GM12878 (cell line): ENCODE results near the gene SMIM20. TPM values are rescaled to one million over a fixed set of nuclear protein-coding genes. Genes with fewer than 3 reads are reported as not detected.

Experiments used
- ATF7 ChIP-seq: fragments of 450-650 bp; IDR thresholded peaks from 2 replicates; pipeline ENCODE4 v1.6.1; 2016; ENCODE audit warnings: low read depth, mild to moderate bottlenecking
- CEBPB ChIP-seq, 2 experiments: fragments of 150-350 bp in 1 of 2; IDR thresholded peaks; 2 replicates each; pipeline ENCODE4 v1.6.1; 2012 to 2014; ENCODE audit warnings: low read depth in 2 of 2, low read length in 2 of 2, borderline replicate concordance in 1 of 2, inconsistent platforms in 1 of 2
- CREB1 ChIP-seq: IDR thresholded peaks from 2 replicates; pipeline ENCODE4 v1.6.1; 2012; ENCODE audit warnings: low read depth, mild to moderate bottlenecking, inconsistent platforms
- CREM ChIP-seq: IDR thresholded peaks from 2 replicates; pipeline ENCODE4 v1.6.1; 2014; ENCODE audit warnings: antibody characterized with exemption, low read depth
- DPF2 ChIP-seq: fragments of 450-650 bp; IDR thresholded peaks from 2 replicates; pipeline ENCODE4 v1.6.1; 2017; ENCODE audit warnings: mild to moderate bottlenecking
- EP300 ChIP-seq, 2 experiments: fragments of 150-350 bp in 1 of 2; IDR thresholded peaks; 2 replicates each; pipeline ENCODE4 v1.6.1; 2011 to 2012; ENCODE audit warnings: low read depth in 2 of 2, low read length in 2 of 2, borderline replicate concordance in 1 of 2, improper control_type of control experiment in 1 of 2, inconsistent platforms in 1 of 2; ENCODE audit not compliant: control insufficient read depth in 1 of 2
- IKZF2 ChIP-seq, 2 experiments: fragments of 450-650 bp; IDR thresholded peaks; 2 replicates each; pipeline ENCODE4 v1.6.1; 2017; ENCODE audit warnings: mild to moderate bottlenecking in 2 of 2, moderate library complexity in 2 of 2
- IRF4 ChIP-seq: IDR thresholded peaks from 2 replicates; pipeline ENCODE4 v1.6.1; 2011; ENCODE audit warnings: low read depth, low read length
- JUND ChIP-seq: IDR thresholded peaks from 2 replicates; pipeline ENCODE4 v1.6.1; 2012; ENCODE audit warnings: low read depth, mild to moderate bottlenecking, low read length, improper control_type of control experiment, moderate library complexity
- KAT2A ChIP-seq: conservative IDR thresholded peaks from 2 replicates; pipeline ENCODE4 v1.6.1; 2011; ENCODE audit warnings: low read depth, low read length; ENCODE audit not compliant: control insufficient read depth
- MEF2A ChIP-seq: IDR thresholded peaks from 2 replicates; pipeline ENCODE4 v1.6.1; 2011; ENCODE audit warnings: low read depth, mild to moderate bottlenecking, low read length, moderate library complexity; ENCODE audit not compliant: insufficient read depth
- NBN ChIP-seq: fragments of 450-650 bp; IDR thresholded peaks from 2 replicates; pipeline ENCODE4 v1.6.1; 2016
- NFYA ChIP-seq: IDR thresholded peaks from 2 replicates; pipeline ENCODE4 v1.6.1; 2011; ENCODE audit warnings: low read depth, mild to moderate bottlenecking, low read length, improper control_type of control experiment, borderline replicate concordance
- PAX5 ChIP-seq: IDR thresholded peaks from 2 replicates; pipeline ENCODE4 v1.6.1; 2011; ENCODE audit warnings: low read depth, low read length, borderline replicate concordance
- POU2F2 ChIP-seq: IDR thresholded peaks from 3 replicates; pipeline ENCODE4 v1.6.1; 2011; ENCODE audit warnings: low read depth, mild to moderate bottlenecking, low read length, borderline replicate concordance
- RUNX3 ChIP-seq: IDR thresholded peaks from 2 replicates; pipeline ENCODE4 v1.6.1; 2012; ENCODE audit warnings: low read length, inconsistent platforms
- SP1 ChIP-seq: IDR thresholded peaks from one replicate; pipeline ENCODE4 v1.6.1; 2011; ENCODE audit warnings: low read depth, low read length
- SPI1 ChIP-seq: IDR thresholded peaks from 2 replicates; pipeline ENCODE4 v1.6.1; 2011; ENCODE audit warnings: low read depth, mild to moderate bottlenecking, low read length, moderate library complexity, borderline replicate concordance; ENCODE audit not compliant: insufficient read depth
- YY1 ChIP-seq: IDR thresholded peaks from 2 replicates; pipeline ENCODE4 v1.6.1; 2011; ENCODE audit warnings: low read depth, mild to moderate bottlenecking, low read length
- ZNF217 ChIP-seq: fragments of 450-650 bp; IDR thresholded peaks from 2 replicates; pipeline ENCODE4 v1.6.1; 2017; ENCODE audit warnings: antibody characterized with exemption, mild to moderate bottlenecking
- ZNF24 ChIP-seq: fragments of 450-650 bp; IDR thresholded peaks from 2 replicates; pipeline ENCODE4 v1.6.1; 2017; ENCODE audit warnings: antibody characterized with exemption, mild to moderate bottlenecking
- ZNF384 ChIP-seq: IDR thresholded peaks from 2 replicates; pipeline ENCODE4 v1.6.1; 2012; ENCODE audit warnings: low read depth, mild to moderate bottlenecking, low read length, improper control_type of control experiment, borderline replicate concordance
- ZNF622 ChIP-seq: fragments of 450-650 bp; IDR thresholded peaks from 2 replicates; pipeline ENCODE4 v1.6.1; 2017; ENCODE audit warnings: mild to moderate bottlenecking, inconsistent platforms
- polyA plus RNA-seq, 11 experiments: library from polyadenylated mRNA; depleted of rRNA in 4 of 11; unstranded in 6 of 11; stranded (reverse) in 5 of 11; fragments of >200 nt; fragmentation: Nextera tagmentation in 4 of 11; fragmentation: Illumina TruSeq in 1 of 11; extraction: Ambion mirVana in 4 of 11; extraction: Trizol in 1 of 11; gene quantifications; 1 replicate in 1 of 11; 2 replicates in 10 of 11; pipeline versions ENCODE4 v1.2.1 to v1.2.3, GENCODE V29; 2011 to 2016; ENCODE audit warnings: inconsistent platforms in 2 of 11, missing spikeins in 2 of 11, low read depth in 1 of 11
- total RNA-seq, 4 experiments: library from RNA; depleted of rRNA in 3 of 4; stranded (reverse); fragments of >200 nt in 3 of 4; fragmentation: Illumina TruSeq in 1 of 4; extraction: Trizol in 1 of 4; gene quantifications; 2 replicates each; pipeline versions ENCODE4 v1.2.1 to v1.2.3, GENCODE V29; 2013 to 2021
- TF ChIP-seq, protein P1 (sequence below): fragments of 450-650 bp; IDR thresholded peaks from 2 replicates; pipeline ENCODE4 v1.6.1; 2017; ENCODE audit warnings: low read depth, mild to moderate bottlenecking, moderate library complexity
- TF ChIP-seq, protein P2 (sequence below): fragments of 450-650 bp; IDR thresholded peaks from 2 replicates; pipeline ENCODE4 v1.6.1; 2016; ENCODE audit warnings: mild to moderate bottlenecking
- TF ChIP-seq, protein P3 (sequence below): fragments of 450-650 bp; IDR thresholded peaks from 2 replicates; pipeline ENCODE4 v1.6.1; 2017; ENCODE audit warnings: mild to moderate bottlenecking

The SMIM20 gene
- total and polyA plus RNA-seq, 10 of the 15 experiments (the other 5 are each of a cell fraction or from before 2014, with no cell fraction given), result 17.3 to 38.0 (median 28.8) TPM

DNA sequence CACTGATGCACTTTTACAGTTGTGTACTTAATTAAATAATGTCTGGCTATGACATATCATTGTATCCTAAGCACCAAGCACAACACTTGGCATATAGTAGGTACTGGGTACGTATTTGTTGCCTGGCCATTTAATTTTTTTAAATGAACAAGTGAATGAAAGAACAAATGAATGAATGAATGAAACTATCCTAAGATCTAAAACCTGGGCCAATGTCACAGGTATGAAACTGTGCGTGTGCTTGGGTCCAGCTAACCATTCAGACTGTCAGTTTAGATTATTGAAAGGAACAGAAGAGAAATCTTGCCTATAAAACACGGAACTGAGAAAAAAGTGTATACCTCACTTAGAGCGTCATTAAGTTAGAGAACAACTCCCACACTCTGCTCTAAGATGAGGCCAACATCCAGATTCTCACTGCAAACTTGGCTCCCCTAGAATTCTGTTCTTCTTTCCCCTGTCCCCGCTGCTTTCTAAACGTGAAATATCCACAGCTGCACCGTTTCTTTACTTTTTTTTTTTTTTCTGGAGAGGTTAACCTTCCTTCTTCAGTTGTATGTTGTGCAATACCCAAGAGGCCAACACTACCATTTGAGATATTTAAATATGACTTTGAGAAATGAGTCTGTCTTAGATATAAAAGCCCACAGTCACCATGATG lies 33.9 kb upstream of the SMIM20 start (continued):
- TF ChIP-seq ZNF24, result peak; percentile 99
- peak; percentile 16; the same call in 1 of the 3 replicates for TF ChIP-seq POU2F2
- peak; percentile 72; the same call in 1 of the 2 replicates for TF ChIP-seq ZNF217
- TF ChIP-seq JUND, result no peak
- peak; percentile 80; the same call in 1 of the 2 replicates for TF ChIP-seq NBN
- TF ChIP-seq ATF7, result peak; percentile 83
- TF ChIP-seq IKZF2 (IDR thresholded peaks at IDR 0.05), result peak; percentile 52 to 61; a peak in 2 of 4 replicates
- peak; percentile 26 for TF ChIP-seq RUNX3
- TF ChIP-seq PAX5, result peak; percentile 25; the same call in 1 of the 2 replicates
- TF ChIP-seq YY1, result 0 out of 2 replicates have a peak, but pooled peaks have one; percentile 25
- TF ChIP-seq ZNF622, result no peak
- TF ChIP-seq, protein P1, sequence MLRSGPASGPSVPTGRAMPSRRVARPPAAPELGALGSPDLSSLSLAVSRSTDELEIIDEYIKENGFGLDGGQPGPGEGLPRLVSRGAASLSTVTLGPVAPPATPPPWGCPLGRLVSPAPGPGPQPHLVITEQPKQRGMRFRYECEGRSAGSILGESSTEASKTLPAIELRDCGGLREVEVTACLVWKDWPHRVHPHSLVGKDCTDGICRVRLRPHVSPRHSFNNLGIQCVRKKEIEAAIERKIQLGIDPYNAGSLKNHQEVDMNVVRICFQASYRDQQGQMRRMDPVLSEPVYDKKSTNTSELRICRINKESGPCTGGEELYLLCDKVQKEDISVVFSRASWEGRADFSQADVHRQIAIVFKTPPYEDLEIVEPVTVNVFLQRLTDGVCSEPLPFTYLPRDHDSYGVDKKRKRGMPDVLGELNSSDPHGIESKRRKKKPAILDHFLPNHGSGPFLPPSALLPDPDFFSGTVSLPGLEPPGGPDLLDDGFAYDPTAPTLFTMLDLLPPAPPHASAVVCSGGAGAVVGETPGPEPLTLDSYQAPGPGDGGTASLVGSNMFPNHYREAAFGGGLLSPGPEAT, result peak; percentile 75
- TF ChIP-seq MEF2A, result no peak
- TF ChIP-seq NFYA, result no peak
- no peak for TF ChIP-seq KAT2A
- TF ChIP-seq, protein P2, sequence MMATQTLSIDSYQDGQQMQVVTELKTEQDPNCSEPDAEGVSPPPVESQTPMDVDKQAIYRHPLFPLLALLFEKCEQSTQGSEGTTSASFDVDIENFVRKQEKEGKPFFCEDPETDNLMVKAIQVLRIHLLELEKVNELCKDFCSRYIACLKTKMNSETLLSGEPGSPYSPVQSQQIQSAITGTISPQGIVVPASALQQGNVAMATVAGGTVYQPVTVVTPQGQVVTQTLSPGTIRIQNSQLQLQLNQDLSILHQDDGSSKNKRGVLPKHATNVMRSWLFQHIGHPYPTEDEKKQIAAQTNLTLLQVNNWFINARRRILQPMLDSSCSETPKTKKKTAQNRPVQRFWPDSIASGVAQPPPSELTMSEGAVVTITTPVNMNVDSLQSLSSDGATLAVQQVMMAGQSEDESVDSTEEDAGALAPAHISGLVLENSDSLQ, result peak; percentile 84
- peak; percentile 59 for TF ChIP-seq DPF2
- TF ChIP-seq SPI1, result peak; percentile 93
- TF ChIP-seq CREM, result peak; percentile 45; the same call in 1 of the 2 replicates
- TF ChIP-seq CEBPB (IDR thresholded peaks at IDR 0.05; ENCODE audit: borderline replicate concordance in 1 of 2, low read depth in 2 of 2, low read length in 2 of 2), result peak in 1 of 2 experiments; percentile 48; a peak in 2 of 4 replicates
- peak; percentile 58 for TF ChIP-seq SP1
- TF ChIP-seq, protein P3, sequence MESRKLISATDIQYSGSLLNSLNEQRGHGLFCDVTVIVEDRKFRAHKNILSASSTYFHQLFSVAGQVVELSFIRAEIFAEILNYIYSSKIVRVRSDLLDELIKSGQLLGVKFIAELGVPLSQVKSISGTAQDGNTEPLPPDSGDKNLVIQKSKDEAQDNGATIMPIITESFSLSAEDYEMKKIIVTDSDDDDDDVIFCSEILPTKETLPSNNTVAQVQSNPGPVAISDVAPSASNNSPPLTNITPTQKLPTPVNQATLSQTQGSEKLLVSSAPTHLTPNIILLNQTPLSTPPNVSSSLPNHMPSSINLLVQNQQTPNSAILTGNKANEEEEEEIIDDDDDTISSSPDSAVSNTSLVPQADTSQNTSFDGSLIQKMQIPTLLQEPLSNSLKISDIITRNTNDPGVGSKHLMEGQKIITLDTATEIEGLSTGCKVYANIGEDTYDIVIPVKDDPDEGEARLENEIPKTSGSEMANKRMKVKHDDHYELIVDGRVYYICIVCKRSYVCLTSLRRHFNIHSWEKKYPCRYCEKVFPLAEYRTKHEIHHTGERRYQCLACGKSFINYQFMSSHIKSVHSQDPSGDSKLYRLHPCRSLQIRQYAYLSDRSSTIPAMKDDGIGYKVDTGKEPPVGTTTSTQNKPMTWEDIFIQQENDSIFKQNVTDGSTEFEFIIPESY, result no peak
- peak; percentile 73 for TF ChIP-seq IRF4
- TF ChIP-seq CREB1, result peak; percentile 63
- peak; percentile 57; the same call in 1 of the 2 replicates for TF ChIP-seq ZNF384
- TF ChIP-seq EP300 (IDR thresholded peaks at IDR 0.05; ENCODE audit: borderline replicate concordance in 1 of 2, control insufficient read depth in 1 of 2, low read depth in 2 of 2, low read length in 2 of 2), result peak; percentile 78 to 90; a peak in 3 of 4 replicates
